ENCODE measurements around the gene ATP6V0E1.
"Not testable (repeated sequence)": the region's sequence is repeated elsewhere in the genome, so short reads cannot be mapped to it uniquely, and the experiment has no call there.

Gene ATP6V0E1

GRCh38 chr5:173041881-173042762 is 58.6 kb downstream of the ATP6V0E1 start:
- no peak for DNase-seq

- no peak for DNase-seq
Observed at GRCh38 chr5:173042763-173043107, 59.2 kb downstream of the ATP6V0E1 start.

- DNase-seq, result no peak
Observed at GRCh38 chr5:173045474-173045873, 61.9 kb downstream of the ATP6V0E1 start.

GRCh38 chr5:173047096-173047837 is 63.7 kb downstream of the ATP6V0E1 start:
- not testable (repeated sequence) for DNase-seq

GRCh38 chr5:173047838-173048105 is 64.2 kb downstream of the ATP6V0E1 start:
- no peak for DNase-seq

DNA sequence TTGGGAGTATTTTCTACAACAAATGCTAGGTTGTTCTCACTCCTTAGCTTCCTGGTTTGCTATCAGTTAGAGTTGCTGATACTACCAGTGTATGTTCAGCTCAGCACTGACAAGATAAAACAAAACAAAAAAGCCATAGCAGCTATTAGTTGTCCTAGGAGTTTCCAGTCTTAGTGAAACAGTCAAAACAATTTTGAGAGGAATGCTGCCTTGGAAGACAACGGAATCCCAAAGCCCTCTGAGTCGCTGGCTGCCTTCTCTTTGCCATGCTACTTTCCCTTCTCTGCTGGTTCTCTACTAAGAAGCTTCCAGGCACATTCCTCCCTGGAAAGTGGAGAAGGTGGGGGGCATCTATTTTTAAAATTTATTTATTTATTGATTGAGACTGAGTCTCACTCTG is 67.2 kb downstream of the ATP6V0E1 start:
- no peak for DNase-seq

- no peak for DNase-seq
Observed at GRCh38 chr5:173051746-173052145, 68.2 kb downstream of the ATP6V0E1 start.

DNA sequence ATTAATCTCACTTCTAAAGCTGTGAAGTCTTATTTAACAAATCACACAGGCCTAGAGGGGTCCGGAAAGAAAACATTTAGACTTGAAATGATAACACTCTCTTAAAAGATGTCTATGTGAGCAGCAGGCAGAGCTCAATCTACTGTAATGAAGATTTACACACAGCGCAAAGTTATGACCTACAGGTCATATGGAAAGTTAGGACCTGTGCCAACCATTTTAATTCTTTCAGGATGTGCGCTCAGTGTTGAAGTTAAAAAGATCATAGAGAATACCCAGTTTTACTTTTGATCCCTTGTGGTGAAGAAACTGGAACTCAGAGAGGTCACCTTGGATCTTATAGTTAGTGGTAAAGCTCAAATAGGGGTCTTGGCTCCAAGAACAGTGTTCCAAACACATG is 69.5 kb downstream of the ATP6V0E1 start:
- no peak for DNase-seq

- no peak for DNase-seq
Observed at GRCh38 chr5:173055042-173055721, 71.6 kb downstream of the ATP6V0E1 start.

GRCh38 chr5:173055722-173055982 is 72.1 kb downstream of the ATP6V0E1 start:
- DNase-seq, result no peak

- DNase-seq, result peak; percentile 83 to 96
Observed at GRCh38 chr5:173055983-173056782, 72.6 kb downstream of the ATP6V0E1 start, which contains the start of gene CREBRF. CREBRF (plus strand) TSS chr5:173056352; CDS start chr5:173080776, 24,424 bp downstream.

GRCh38 chr5:173056783-173057061 is 73.2 kb downstream of the ATP6V0E1 start:
- DNase-seq, result peak; percentile 71 to 84

- peak; percentile 91 to 97 for DNase-seq
Observed at GRCh38 chr5:173057062-173057924, 73.7 kb downstream of the ATP6V0E1 start.

DNA sequence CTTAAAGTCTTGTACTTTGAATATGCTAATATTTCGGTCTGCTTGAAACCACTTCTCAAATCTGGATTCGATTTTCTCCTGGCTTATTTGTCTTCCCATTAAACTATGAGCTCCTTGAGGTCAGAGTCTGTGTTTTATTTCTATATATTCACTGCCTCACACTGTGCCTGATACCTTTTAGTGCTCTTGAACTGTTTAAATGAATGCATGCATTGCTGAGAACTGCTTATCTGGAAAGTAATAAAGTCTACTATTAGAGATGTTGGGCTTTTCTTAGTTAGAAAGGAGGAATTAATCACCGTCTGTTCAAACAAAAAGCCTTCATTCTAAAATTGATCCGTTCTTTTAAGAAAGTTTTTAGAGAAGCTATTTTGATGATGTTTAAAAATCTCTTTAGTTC is 78.6 kb downstream of the ATP6V0E1 start:
- DNase-seq, result no peak

DNA sequence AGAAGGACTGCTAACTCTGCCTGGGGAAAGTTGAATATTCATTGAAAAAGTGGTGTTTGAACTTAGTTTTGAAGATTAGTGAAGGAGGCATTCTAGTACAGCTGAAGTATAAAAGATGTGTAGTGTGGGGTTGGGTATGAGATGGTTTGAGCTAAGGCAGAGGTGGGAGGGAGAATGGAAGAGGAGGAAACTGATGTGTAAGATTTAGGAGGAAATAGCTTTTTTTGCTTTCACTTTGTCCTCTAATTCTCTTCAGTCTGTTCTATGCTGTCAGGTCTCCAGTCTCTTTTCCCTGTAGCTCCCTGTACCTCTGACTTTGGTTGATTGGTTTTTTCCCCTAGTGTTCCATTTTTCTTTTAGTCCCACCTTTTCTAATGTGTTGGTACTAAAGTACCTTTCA is 81.6 kb downstream of the ATP6V0E1 start:
- DNase-seq, result no peak

- no peak for DNase-seq
Observed at GRCh38 chr5:173069671-173070070, 86.1 kb downstream of the ATP6V0E1 start.

- peak in 1 of 2 experiments; percentile 26 for DNase-seq
Observed at GRCh38 chr5:173075137-173075843, 91.7 kb downstream of the ATP6V0E1 start.

DNA sequence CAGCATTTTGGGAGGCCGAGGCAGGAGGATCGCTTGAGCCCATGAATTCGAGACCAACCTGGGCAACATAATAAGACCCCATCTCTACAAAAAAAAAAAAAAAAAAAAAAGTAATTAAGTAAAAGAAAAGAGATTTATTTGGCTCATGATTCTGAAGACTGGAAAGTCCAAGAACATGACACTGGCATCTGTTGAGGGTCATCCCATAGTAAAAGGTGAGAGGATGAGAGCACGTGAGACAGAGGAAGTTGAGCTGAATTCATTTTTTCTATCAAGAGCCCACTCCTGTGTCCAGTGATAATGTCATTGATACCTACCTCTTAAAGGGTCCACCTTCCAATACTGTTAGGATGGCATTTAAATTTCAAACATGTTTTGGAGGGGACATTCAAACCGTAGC is 92.4 kb downstream of the ATP6V0E1 start:
- DNase-seq, result no peak

DNA sequence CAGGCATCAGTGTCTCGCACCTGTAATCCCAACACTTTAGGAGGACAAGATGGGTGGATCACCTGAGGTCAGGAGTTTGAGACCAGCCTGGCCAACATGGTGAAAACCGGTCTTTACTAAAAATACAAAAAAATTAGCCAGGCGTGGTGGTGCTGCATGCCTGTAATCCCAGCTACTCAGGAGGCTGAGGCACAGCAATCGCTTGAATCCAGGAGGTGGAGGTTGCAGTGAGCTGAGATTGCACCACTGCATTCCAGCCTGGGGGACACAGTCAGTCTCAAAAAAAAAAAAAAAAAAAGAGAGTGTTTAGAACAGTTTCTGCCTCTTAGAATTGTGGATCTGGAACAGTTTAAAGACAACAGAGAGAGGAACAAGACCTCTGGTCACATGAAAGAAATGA is 92.9 kb downstream of the ATP6V0E1 start:
- DNase-seq, result not testable (repeated sequence)

DNA sequence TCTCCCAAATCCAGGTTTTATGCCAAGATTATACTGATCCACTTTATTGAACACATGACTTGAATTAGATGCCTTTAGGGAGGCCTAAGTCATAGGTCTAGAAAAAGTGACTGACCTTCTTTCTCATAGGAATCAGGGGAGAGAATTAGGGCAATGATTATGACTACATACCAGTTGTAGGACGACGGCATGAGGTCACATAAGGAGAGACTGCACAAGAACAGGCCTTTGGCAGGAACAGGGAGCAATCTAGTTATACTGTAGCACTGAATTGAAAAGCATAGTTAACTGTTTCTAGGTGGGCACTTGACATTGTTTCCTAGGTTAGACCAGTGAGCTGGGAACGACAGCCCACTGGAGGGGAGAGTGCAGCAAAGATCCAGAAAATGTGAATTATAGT is 95.3 kb downstream of the ATP6V0E1 start:
- no peak for DNase-seq
